ENCODE data around the gene SERPING1. TPM values are rescaled to one million over a fixed set of nuclear protein-coding genes. Genes with fewer than 3 reads are reported as not detected.

SERPING1 gene
- total RNA-seq, 1 experiment from 2014 or later: not detected

GRCh38 chr11:57659669-57660068 is 62.2 kb downstream of the SERPING1 start:
- no peaks in the 10 kb centered on the region for H3K9me3 Mint-ChIP-seq (ENCODE audit: unreplicated experiment)
- H3K4me3 Mint-ChIP-seq (ENCODE audit: unreplicated experiment): no peak overlapping the region
- H3K36me3 Mint-ChIP-seq (ENCODE audit: insufficient read depth, unreplicated experiment): peaks cover 63% of the 10 kb centered on the region
- intact Hi-C loops (cut with micrococcal nuclease): no loop called here
- TF ChIP-seq, protein P1, sequence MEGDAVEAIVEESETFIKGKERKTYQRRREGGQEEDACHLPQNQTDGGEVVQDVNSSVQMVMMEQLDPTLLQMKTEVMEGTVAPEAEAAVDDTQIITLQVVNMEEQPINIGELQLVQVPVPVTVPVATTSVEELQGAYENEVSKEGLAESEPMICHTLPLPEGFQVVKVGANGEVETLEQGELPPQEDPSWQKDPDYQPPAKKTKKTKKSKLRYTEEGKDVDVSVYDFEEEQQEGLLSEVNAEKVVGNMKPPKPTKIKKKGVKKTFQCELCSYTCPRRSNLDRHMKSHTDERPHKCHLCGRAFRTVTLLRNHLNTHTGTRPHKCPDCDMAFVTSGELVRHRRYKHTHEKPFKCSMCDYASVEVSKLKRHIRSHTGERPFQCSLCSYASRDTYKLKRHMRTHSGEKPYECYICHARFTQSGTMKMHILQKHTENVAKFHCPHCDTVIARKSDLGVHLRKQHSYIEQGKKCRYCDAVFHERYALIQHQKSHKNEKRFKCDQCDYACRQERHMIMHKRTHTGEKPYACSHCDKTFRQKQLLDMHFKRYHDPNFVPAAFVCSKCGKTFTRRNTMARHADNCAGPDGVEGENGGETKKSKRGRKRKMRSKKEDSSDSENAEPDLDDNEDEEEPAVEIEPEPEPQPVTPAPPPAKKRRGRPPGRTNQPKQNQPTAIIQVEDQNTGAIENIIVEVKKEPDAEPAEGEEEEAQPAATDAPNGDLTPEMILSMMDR (IDR thresholded peaks at IDR 0.05; ENCODE audit: unreplicated experiment): no peak
- H3K27ac Mint-ChIP-seq (ENCODE audit: low read depth, unreplicated experiment): no peak overlapping the region
- no peaks in the 10 kb centered on the region for H3K27me3 Mint-ChIP-seq (ENCODE audit: insufficient read depth, unreplicated experiment)
- ChIA-PET CTCF (interaction anchor here (0.6 to 1.3 kb wide), 4 partner anchors 72 to 366 kb away, joined by 3 to 5 read pairs (median 3); partner anchors contain the start of gene UBE2L6), POLR2A (no interaction called here)
- TSS peak; percentile 14 for BruUV-seq (replicated peaks)
- DNase-seq (ENCODE audit: unreplicated experiment): no peak
- peaks cover 17% of the 10 kb centered on the region for H3K4me1 Mint-ChIP-seq (ENCODE audit: insufficient read depth, unreplicated experiment)

DNA sequence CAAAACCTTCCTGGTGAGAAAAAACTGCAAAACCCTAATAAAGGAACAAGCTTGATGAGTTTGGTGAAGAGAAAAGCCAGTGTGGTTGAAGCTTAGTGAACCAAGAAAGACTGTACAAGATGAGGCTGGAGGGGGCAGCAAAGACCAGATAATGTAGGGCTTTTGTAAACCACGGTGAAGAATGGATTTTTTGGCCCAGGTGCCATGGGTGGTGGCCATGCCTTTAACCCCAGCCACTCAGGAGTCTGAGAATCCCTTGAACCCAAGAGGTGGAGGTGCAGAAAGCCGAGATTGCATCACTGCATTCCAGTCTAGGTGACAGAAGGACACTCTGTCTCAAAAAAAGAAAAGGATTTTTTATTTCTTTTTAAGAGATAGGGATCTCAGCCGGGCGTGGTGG is 65.4 kb downstream of the SERPING1 start:
- Mint-ChIP-seq H3K27ac (ENCODE audit: low read depth, unreplicated experiment) (no peak overlapping the region), H3K4me1 (ENCODE audit: insufficient read depth, unreplicated experiment) (peaks cover 13% of the 10 kb centered on the region), H3K4me3 (ENCODE audit: unreplicated experiment) (no peak overlapping the region), H3K27me3 (ENCODE audit: insufficient read depth, unreplicated experiment) (no peaks in the 10 kb centered on the region), H3K9me3 (ENCODE audit: unreplicated experiment) (no peaks in the 10 kb centered on the region), H3K36me3 (ENCODE audit: insufficient read depth, unreplicated experiment) (peaks cover 62% of the 10 kb centered on the region)
- no peak for DNase-seq (ENCODE audit: unreplicated experiment)
- CTCF ChIA-PET: interaction anchor here (0.5 to 1.8 kb wide), 6 partner anchors 18 to 232 kb away, joined by 3 to 6 read pairs (median 4); partner anchors contain the start of genes MED19, TMX2 and UBE2L6
- BruUV-seq (replicated peaks): no TSS peak
- POLR2A ChIA-PET: interaction anchor here (0.6 to 0.8 kb wide), 2 partner anchors 93 to 240 kb away, joined by 3 read pairs; no protein-coding TSS in a partner anchor
- TF ChIP-seq, protein P1 (IDR thresholded peaks at IDR 0.05; ENCODE audit: unreplicated experiment): no peak
- intact Hi-C loops (cut with micrococcal nuclease): no loop called here

- TF ChIP-seq, protein P1 (IDR thresholded peaks at IDR 0.05; ENCODE audit: unreplicated experiment): no peak
- Mint-ChIP-seq H3K9me3 (ENCODE audit: unreplicated experiment) (no peaks in the 10 kb centered on the region), H3K4me1 (ENCODE audit: insufficient read depth, unreplicated experiment) (peaks cover 13% of the 10 kb centered on the region), H3K27ac (ENCODE audit: low read depth, unreplicated experiment) (peak overlapping the region; percentile 61), H3K36me3 (ENCODE audit: insufficient read depth, unreplicated experiment) (peaks cover 53% of the 10 kb centered on the region), H3K4me3 (ENCODE audit: unreplicated experiment) (no peak overlapping the region), H3K27me3 (ENCODE audit: insufficient read depth, unreplicated experiment) (no peaks in the 10 kb centered on the region)
- POLR2A ChIA-PET: no interaction called here
- no peak for DNase-seq (ENCODE audit: unreplicated experiment)
- no TSS peak for BruUV-seq (replicated peaks)
- intact Hi-C loops (cut with micrococcal nuclease): no loop called here
- CTCF ChIA-PET: interaction anchor here (0.6 kb wide), 1 partner anchor 42 kb away, joined by 7 read pairs; no protein-coding TSS in a partner anchor
Observed at GRCh38 chr11:57663975-57664374, 66.5 kb downstream of the SERPING1 start.

Small RNA genes within 50 kb of the gene (microRNA-seq; reads per million reads assigned to microRNA genes)
- 5,547 reads per million, percentile 94 among the genes with 10 or more reads in this experiment for gene MIR130A

Other genes starting within 250 kb of the SERPING1 start
- not detected in 2 replicates for gene PRG3, start 216.5 kb upstream of the SERPING1 start, total RNA-seq (2022)
- gene PRG2, start 207.0 kb upstream of the SERPING1 start, total RNA-seq (2022): 0.25 TPM in 1 of 2 replicates, not detected in the other
- 96.6 and 112 TPM in 2 replicates for gene SLC43A3, start 170.6 kb upstream of the SERPING1 start, total RNA-seq (2022)
- gene RTN4RL2, start 137.2 kb upstream of the SERPING1 start, total RNA-seq (2022): 2.0 and 3.2 TPM in 2 replicates
- gene SLC43A1, start 82.0 kb upstream of the SERPING1 start, total RNA-seq (2022): 1.7 and 3.2 TPM in 2 replicates
- 52.2 and 80.3 TPM in 2 replicates for gene TIMM10, start 66.9 kb upstream of the SERPING1 start, total RNA-seq (2022)
- gene SMTNL1, start 60.1 kb upstream of the SERPING1 start, total RNA-seq (2022): not detected in 2 replicates
- gene UBE2L6, start 30.0 kb upstream of the SERPING1 start, total RNA-seq (2022): 17.0 and 17.3 TPM in 2 replicates
- 0.16 TPM in 1 of 2 replicates, not detected in the other for gene YPEL4, start 52.2 kb downstream of the SERPING1 start, total RNA-seq (2022)
- gene CLP1, start 60.1 kb downstream of the SERPING1 start, total RNA-seq (2022): 8.6 and 9.2 TPM in 2 replicates
- gene ZDHHC5, start 70.4 kb downstream of the SERPING1 start, total RNA-seq (2022): 73.8 and 74.6 TPM in 2 replicates
- 32.3 and 36.2 TPM in 2 replicates for gene MED19, start 114.5 kb downstream of the SERPING1 start, total RNA-seq (2022)
- 145 and 161 TPM in 2 replicates for gene TMX2, start 114.9 kb downstream of the SERPING1 start, total RNA-seq (2022)
- gene SELENOH, start 143.8 kb downstream of the SERPING1 start, total RNA-seq (2022): 60.3 and 84.5 TPM in 2 replicates
- not detected in 2 replicates for gene BTBD18, start 154.1 kb downstream of the SERPING1 start, total RNA-seq (2022)
- gene CTNND1, start 164.1 kb downstream of the SERPING1 start, total RNA-seq (2022): 114 and 118 TPM in 2 replicates